ENCODE data around the gene FNDC7.
"Not testable (repeated sequence)": the region's sequence is repeated elsewhere in the genome, so short reads cannot be mapped to it uniquely, and the experiment has no call there.

The FNDC7 gene

GRCh38 chr1:108701176-108701849 lies 11.4 kb upstream of the FNDC7 start:
- DNase-seq, result no peak

- DNase-seq, result not testable (repeated sequence)
Observed at GRCh38 chr1:108702109-108702508, 10.6 kb upstream of the FNDC7 start.

GRCh38 chr1:108703939-108704338 lies 8.8 kb upstream of the FNDC7 start:
- DNase-seq, result no peak

- no peak for DNase-seq
Observed at GRCh38 chr1:108704496-108704895, 8.2 kb upstream of the FNDC7 start.

- DNase-seq, result no peak
Observed at GRCh38 chr1:108706643-108707042, 6.1 kb upstream of the FNDC7 start.

- DNase-seq, result no peak
Observed at GRCh38 chr1:108708691-108709660, 3.7 kb upstream of the FNDC7 start.

GRCh38 chr1:108715932-108716331 lies 3.2 kb downstream of the FNDC7 start:
- no peak for DNase-seq

GRCh38 chr1:108716437-108717230 lies 3.9 kb downstream of the FNDC7 start:
- DNase-seq, result no peak

GRCh38 chr1:108717774-108718316 lies 5.1 kb downstream of the FNDC7 start:
- no peak for DNase-seq

- DNase-seq, result no peak
Observed at GRCh38 chr1:108718927-108719655, 6.4 kb downstream of the FNDC7 start.

- DNase-seq, result no peak
Observed at GRCh38 chr1:108719656-108720435, 7.1 kb downstream of the FNDC7 start.

GRCh38 chr1:108722292-108722691 lies 9.6 kb downstream of the FNDC7 start:
- no peak for DNase-seq

GRCh38 chr1:108725906-108726305 lies 13.2 kb downstream of the FNDC7 start:
- DNase-seq, result no peak

GRCh38 chr1:108728327-108728923 lies 15.7 kb downstream of the FNDC7 start:
- DNase-seq, result no peak

- no peak for DNase-seq
Observed at GRCh38 chr1:108729481-108729880, 16.8 kb downstream of the FNDC7 start.

GRCh38 chr1:108732398-108732797 lies 19.7 kb downstream of the FNDC7 start:
- no peak for DNase-seq

GRCh38 chr1:108734171-108734865 lies 21.6 kb downstream of the FNDC7 start:
- no peak for DNase-seq

GRCh38 chr1:108742253-108742652 lies 29.5 kb downstream of the FNDC7 start:
- DNase-seq, result no peak

- DNase-seq, result no peak
Observed at GRCh38 chr1:108745980-108746381, 33.3 kb downstream of the FNDC7 start.

Measured in DMS79 treated with DMSO at 0.1 percent for 48 hours (cell line).